HG03103 (cell line): ENCODE results near the gene TSPAN32.
"Not testable (repeated sequence)": the region's sequence is repeated elsewhere in the genome, so short reads cannot be mapped to it uniquely, and the experiment has no call there.

Experiments
- ATAC-seq: cut with Tn5 transposase; IDR thresholded peaks from one replicate; pipeline ENCODE4 v1.9.1; 2021; ENCODE audit warnings: low read depth; ENCODE audit not compliant: unreplicated experiment

The TSPAN32 gene

DNA sequence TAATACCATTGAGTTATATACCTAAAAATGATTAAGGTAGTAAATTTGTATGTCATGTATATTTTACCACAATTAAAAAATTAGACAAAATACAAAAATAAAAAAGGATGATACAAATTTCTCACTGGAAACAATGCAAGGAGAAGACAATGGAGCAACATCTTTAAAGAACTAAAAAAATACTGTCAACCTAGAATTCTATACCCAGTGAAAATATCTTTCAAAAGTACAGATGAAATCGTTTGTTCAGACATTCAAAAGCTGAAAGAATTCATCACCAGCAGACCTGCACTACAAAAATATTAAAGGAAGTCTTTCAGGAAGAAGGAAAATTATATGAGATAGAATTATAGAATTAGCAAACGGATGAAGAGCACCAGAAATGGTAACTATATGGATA lies 21.6 kb upstream of the TSPAN32 start:
- ATAC-seq = no peak

DNA sequence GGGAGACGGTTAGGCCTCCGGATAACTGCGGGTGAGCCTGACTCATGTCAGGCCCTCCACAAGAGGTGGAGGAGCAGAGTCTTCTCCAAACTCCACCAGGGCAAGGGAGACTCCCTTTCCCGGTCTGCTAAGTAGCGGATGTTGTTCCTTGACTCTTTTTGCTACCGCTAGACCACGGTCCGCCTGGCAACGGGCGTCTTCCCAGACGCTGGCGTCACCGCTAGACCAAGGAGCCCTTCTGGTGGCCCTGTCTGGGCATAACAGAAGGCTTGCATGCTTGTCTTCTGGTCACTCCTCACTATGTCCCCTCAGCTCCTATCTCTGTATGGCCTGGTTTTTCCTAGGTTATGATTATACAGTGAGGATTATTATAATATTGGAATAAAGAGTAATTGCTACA lies 15.5 kb upstream of the TSPAN32 start:
- not testable (repeated sequence) for ATAC-seq

DNA sequence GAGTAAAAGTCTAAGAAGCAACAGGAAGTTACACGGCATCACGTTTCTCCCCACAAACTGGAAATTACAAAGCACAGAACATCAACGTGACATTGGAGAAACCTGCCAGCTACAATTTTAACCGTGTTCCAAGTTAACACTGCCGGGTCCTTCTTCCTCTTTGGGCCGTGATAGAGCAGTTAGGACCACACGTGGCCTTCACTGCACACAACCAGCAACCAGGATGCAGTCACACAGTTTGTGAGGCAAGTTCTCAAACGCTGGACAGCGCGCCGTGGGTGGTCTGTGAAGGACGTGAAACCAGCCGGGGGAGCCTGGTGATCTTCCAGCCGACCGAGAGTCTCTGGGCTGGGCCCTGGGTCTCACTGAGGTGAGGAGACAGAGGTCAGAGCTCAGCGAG lies 14.7 kb upstream of the TSPAN32 start:
- ATAC-seq = no peak

DNA sequence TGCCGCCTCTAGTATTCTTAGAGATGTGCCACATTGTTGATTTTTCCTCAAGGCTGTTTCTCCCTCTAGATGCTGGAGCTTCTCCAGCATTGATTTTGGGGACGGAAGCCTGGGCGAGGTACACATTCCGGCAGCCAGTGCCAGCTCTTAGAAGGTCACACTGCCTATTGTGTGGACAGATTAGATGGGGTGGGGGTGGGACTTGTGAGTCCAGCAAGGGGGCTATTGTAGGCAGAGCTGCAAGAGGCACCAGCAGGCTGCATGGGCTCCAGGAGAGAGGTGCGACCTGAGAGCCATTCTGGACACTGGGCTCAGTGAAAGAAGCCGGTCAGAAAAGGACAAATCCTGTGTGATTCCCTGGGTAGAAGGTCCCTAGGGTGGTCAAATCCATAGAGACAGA lies 12.5 kb upstream of the TSPAN32 start:
- ATAC-seq = no peak

DNA sequence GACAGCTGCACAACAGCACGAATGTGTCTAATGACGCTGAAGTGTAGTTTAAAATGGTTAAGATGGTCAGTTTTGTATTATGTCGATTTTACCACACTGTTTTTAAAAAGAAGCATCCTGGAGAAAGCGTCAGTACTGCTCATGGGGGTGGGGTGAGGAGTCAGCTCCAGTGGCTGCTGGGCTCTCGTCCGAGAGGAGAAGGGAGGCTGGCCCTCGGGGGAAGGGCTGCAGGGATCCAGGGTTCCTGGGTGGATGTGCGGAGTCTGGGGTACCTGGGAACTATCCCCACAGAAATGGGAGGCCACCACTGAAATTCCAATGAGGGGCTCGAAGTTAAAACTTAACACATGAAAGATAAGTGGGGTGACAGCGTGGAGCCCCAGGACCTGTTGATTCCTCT lies 12.0 kb upstream of the TSPAN32 start:
- no peak for ATAC-seq

DNA sequence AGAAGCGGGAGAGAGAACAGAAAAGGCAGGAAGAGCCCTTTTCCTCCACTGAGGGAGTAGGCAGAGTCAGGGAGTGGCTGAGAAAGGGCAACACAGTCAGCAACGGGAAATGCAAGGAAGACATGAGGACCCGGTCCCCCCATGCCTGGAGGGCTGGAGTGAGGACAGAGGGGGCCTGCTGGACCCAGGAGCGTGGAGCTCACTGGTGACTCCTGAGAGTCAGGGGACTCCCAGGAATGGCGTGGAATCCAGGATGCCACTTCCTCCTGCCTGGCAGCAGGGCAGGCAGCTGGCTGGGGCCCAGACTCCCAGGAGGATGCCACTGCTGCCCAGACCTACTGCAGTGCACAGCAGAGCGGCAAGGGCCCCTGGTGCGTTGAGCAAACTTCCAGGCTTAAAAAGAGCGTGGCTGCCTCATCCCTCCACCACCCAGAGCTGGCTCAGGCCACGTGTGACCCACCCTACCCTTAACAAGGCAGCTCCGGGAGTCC lies 11.4 kb upstream of the TSPAN32 start:
- no peak for ATAC-seq

DNA sequence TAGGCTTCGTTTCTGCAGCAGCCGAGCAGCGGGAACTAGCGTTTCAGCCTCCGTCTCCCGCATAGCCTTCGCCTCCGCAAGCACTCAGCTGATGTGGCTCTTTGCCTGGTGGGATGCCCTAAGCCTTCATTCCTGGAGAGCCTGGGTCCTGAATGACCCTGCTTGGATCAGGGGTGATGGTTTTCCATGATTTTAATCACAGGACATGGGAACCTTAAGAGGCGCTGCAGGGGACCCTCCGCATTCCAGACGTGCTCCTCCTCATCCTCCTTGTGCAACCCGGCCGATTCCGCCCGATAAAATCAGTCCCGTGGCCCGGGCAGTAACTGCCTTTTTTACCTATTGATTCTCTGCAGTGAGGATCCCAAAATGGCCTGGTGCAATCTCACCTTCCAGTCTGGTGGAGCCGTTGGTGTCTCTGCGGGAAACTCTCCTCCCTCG lies 8.3 kb upstream of the TSPAN32 start:
- ATAC-seq = no peak

DNA sequence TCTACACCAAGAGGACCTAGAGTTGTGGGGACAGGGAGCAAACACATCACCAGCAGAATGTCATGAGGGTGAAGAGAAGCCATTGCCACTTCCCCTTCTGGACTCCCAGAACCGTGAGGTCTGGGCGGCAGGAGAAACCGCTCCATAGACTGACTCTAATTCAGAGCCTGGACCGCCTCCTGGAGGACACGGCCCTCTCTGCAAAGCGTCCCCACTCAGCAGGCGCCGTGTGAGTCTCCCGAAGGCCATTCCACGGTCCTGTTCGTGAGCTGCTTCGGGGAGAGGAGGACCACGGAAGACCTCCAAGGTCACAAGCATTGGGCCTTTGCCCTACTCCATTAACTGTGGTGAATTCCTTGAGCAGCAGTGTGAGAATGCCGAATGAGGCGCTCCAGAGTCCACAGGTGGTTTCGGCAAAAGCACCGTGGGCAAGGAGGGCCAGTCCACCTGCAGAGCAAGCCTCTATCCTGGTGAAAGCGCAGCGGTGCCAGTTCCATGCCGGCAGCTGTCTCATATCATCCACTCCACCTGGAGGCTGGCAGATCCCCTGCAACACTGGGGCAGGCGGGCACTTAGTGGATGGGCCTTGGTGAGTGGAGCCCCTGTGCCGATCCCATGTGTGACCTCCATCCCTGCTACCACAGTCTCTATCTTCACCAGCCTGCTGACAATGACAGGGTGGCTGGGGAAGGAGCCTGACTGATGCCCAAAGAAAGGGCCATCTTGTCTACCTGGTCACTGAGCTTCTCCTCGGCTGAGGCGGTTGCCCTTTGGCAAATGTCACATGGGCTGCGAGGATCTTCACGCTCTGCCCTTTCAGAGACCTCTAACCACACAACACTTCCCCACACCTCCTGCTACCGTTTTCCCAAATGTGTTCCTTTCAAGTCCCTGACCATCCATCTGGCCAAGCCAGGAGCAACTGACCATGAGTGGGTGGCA lies 7.6 kb upstream of the TSPAN32 start:
- no peak for ATAC-seq

DNA sequence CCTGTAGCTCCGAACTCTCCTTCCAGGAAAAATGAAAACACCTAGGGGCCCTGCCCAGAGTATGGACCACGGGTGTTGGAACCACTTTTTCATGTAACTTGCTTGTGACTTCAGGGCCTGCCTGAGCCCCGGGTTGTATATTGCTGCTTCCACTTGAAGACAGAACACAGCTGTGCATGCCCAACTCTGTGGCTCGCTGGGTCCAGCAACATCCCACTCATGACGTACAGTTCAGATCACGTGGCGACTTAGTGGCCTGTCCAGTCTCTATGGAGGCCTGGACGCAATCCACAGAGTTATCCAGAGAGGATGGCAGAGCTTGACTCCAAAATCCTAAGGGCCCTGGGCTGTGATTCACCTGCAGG lies 6.9 kb upstream of the TSPAN32 start:
- no peak for ATAC-seq

DNA sequence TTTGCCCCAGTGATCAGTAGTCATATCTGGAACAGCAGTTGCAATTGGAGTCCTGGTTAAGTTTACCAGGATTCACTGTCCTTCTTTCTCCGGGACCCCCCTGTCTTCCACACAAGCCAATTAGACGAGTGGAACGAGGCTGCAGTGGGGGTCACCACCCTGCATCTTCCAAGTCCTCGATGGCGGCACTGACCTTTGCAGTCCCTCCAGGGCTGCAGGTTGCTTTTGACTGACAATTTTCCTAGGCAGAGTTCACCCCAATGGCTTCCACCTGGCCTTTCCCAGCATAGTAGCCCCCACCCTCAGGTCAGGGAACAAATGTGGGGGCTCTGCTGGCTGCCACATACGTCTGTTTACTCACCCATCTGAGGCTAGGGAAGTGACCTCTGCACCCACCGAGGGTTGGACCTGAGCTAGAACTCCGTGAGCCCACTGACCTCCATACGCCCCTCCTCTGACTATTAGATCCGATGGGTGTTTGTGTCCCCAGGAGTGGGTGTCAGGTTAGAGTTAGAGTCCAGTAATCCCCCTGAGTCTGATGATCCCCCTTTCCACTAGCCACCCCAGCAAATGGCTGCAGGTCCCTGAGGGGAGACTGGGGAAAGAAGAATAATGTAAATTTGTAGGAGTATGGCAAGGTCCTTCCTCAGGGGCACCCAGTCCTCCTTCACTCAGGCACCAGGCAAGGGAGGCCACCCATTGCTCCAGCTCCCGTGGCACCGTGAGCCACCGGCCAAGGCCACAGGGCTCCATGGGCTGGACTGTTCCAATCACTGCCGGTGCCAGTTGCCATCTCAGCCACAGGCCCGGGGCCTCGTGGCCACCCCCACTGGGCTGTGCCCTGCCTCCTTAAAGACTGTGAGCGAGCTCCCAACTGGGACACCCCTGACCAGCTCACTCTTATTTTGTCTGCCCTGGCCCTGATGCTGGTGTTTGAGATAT lies 5.6 kb upstream of the TSPAN32 start:
- ATAC-seq = no peak

DNA sequence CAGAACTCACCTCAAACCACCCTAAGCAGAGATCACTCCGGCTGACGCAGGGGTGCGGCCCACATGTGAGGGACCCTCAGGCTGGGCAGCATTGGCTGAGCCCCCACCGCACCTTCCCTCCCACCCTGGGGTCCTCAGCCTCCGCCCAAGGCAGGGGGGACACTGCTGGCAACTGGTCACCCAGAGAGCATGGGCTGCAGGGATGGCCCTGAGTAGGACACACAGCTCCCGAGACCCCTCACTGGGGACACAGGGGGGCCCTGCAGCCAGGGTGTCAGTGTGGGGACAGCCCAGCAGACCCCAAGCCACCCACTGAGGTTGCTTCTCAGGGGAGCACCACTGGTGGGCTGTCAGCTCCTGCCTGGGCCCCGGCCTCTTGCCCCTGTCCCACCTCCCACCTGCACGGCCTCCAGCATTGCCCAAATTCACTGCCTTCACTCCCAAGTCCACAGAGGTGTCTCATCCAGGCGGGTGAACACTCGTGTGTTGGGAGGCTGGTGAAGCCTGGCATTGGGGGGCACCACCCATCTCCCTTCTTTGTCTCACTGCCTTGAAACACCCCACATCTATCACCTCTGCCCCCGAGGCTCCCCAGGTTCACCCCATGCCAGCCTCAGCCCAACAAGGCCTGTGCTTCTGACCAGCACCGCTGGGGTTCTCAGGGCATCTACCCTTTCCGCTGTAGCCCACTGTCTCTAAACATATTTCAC lies 4.7 kb upstream of the TSPAN32 start:
- ATAC-seq = no peak

DNA sequence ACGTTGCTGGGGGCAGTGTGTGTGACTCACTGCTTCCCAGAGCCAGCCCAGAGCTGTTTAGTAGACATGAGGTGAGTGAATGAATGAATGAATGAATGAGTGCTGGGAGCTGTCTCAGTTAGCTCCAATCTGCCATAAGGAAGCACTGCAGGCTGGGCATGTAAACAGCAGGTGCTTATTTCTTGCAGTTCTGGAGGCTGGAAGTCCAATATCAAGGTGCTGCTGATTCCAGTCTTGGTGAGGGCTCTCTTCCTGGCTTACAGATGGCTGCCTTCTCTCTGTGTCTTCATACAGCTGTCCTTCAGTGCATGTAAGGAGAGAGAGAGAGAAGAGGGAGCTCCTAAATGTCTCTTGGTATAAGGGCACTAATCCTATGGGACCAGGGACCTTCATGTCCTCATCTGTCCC lies 4.2 kb upstream of the TSPAN32 start:
- no peak for ATAC-seq

DNA sequence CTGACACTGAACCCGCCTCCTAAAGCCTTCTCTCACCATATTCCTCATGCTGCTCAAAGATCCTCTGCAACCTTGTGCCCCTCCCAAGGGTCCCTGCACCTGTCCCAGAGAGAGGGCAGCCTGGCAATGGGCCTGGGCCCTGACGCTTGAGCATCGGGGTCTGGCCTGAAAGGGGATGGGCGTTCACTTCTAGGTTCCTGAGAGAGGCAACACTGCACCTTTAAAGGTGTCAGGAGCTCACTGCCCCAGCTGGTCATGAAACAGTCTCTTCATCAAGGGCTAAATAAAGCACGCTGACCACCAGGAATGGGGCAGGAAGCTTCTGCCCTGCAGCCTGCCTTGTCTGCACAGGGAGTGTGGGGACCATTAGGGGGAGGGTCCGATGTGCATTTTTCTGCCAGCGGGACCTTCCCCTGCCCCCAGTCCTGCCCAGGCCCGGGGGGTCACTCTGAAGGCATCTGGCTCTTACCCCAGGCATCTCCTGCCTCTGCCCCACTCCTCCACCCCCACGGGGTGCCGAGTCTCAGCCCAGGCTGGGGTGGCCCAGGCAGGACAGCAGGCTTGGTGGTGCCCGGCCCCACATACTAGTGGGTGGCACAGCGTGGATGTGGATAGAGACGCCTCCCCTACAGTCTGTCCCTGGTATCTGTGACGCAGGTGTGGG lies 3.5 kb upstream of the TSPAN32 start:
- no peak for ATAC-seq

DNA sequence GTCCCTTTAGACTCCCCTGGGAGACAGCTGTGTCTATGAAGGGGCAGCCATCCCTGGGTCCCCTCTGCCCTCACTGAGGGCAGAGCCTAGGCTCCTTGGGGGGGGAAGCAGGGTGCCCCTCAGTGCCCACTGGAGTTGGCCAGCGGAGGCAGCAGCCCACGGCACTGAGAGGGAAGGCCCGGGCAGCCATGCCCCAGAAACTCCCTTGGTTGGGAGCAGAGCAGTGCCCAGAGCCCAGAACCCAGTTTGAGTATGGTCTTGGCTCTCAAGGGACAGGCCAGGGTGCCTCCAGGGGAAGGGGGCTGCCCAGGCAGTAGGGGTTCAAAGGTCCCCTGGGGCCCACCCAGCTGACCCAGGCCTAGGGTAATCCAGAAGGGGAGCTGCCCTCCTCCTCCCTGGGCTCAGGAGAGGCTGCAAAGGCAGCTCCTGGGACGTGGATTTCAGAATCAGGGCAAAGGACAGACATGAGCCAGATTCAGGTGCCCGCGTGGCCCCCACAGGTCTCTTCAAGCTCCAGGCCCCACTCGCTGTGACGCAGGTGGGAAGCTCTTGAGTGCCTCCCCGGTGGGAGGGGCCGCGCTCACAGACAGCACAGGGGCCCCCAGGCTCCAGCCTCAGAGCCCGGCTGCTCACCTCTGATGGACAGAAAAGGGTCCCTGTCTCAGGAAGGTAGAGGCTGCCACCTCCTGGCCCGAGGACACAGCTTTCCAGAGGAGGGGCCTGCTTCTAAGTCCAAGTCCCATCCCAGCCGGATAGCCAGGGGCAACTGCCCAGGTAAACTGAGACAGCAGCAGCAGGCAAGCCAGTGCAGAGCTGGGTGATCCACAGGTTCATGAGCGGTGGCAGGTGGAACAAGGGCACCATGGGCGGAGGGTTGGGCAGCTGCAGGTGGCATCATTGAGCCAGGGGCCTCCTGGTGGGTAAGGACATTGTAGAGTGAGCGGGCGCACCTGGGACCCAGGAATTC lies 2.7 kb upstream of the TSPAN32 start:
- ATAC-seq = no peak

DNA sequence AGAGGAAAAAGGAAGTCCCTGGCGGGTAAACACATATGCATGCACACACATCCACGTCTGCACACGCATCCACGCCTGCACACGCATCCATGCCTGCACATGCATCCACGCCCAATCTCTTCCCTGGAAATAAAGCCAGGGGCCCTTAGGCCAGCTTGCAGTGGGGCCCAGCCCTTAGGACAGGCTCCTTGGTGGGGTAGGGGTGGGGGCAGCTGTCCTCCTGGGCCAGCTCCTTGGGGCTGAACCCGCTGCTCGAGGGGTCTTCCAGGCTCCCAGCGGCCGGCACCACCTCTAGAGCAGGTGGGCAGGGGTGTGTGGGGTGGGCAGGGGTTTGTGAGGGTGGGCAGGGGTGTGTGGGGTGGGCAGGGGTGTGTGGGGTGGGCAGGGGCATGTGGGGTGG lies 2.0 kb upstream of the TSPAN32 start:
- ATAC-seq = no peak

DNA sequence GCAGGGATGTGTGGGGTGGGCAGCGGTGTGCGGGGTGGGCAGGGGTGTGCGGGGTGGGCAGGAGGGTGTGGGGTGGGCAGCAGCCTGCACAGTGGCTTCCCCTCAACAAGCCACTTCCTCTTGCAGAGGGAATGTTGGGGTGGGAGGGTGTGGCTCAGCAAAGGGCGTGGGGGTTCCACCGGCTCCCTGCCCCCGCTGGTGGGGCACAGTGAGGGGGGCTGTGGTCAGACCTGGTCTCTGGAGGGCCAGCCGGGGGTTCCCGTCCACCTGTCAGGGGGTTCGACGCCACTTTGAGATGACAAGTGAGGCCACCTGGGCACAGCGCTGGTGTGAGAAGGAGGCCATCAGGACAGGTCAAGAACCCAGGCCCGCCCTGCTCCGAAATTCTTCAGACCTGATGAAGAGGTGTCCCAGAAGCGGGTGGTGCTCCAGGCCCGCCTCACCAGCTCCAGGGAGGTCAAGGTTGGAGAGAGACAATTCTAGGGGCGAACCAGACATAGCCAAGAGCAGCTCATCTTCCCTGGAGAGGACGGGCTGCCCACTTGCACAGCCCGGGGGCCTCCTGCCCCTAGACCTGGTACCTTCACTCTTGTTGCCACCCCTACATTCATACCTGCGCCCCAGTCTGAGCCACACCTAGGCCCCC lies 1.4 kb upstream of the TSPAN32 start:
- ATAC-seq = no peak

DNA sequence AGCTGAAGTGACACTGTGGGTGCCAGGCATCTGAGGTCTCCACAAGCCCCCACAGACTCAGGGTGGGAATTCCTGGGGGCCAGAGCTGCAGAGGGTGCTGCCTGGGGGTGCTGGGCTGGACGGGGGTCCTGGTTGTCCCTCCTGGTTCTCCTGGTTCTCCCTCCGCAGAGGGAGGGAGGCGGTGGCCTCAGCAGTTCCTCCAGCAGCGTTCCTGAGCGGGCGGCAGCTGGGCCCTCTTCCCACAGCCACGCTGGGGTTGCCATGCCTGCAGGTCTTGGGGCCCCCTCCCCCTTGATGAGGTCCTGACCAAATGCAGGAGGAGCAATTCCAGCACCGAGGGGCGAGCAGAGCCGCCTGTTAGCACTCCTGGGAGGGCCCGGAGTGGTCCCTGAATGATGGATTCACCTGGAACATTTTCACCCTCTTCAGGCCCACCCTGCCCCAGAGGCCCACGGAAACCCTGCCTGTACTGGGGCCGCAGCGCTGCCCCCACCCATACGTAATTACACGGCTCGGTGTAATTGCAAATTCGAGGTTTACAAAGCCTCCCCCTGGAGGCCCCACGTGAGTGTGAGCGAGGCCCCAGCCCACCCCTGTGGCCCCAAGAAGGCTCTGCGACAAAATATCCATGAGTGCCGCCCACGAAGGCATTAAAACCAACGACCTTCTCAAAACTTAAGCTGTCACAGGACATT lies 730 bp upstream of the TSPAN32 start:
- no peak for ATAC-seq

DNA sequence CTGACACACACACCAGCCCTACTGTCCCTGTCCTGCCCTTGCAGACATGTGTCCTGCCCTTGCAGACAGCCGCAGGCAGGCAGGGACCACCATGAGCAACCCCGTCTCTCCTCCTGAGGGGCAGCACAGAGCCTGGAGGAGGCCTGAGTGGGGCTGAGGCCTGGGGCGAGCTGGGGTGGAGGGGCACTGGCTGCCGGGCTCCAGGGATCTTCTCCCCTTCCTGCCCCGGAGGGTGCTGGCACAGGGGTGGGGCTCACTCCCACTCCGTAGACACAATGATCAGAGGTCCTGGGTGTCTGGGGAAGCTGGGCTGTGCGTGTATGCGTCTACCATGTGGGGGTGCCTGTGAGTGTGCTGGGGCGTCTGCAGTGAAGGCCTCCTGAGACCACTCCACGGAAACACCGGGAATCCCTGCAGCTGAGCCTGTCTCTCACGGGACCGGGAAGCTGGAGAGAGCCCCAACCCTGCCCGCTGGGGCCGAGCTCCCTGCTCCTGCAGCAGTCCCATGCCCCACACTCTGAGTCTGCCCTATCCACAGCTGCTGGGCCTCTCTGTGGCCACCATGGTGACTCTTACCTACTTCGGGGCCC lies 588 bp downstream of the TSPAN32 start:
- no peak for ATAC-seq
